GM12873 (cell line): ENCODE measurements around the gene WIPF3.

Source experiments
- CTCF ChIP-seq: IDR thresholded peaks from 2 replicates; pipeline ENCODE4 v1.5.1; 2012; ENCODE audit warnings: low read depth, mild to moderate bottlenecking, moderate library complexity, low read length, control low read depth; ENCODE audit not compliant: insufficient read depth; ENCODE audit errors: missing control alignments

The WIPF3 gene

GRCh38 chr7:29898301-29898700 is 92.0 kb downstream of the WIPF3 start:
- no peak for TF ChIP-seq CTCF

GRCh38 chr7:29900745-29901144 is 94.4 kb downstream of the WIPF3 start:
- TF ChIP-seq CTCF, result no peak

DNA sequence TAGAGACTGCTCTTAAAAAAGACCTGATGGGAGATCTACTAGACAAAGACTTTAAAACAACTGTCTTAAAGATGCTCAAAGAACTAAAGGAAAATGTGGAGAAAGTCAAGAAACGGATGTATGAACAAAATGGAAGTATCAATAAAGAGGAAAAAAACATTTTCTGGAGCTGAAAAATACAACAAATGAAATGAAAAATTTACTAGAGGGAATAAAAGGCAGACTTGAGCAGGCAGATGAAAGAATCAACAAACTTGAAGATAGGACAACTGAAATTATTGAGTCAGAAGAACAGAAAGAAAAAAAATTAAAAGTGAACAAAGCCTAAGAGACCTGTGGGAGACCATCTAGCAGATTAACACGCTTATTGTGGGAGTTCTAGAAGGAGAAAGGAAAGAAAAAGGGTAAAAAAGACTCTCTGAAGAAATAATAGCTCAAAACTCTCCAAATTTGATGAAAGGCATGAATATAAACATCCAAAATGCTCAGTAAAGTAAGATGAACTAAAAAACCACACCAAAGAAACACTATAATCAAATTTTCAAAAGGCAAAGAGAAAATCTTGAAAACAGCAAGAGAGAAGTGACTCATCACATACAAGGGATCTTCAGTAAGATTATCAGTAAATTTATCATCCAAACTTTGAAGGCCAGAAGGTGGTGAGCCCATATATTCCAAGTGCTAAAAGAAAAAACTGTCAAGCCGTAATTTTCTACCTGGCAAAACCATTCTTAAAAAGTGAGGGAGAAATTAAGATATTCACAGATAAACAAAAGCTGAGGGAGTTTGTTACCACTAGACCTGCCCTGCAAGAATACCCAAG is 100.1 kb downstream of the WIPF3 start:
- no peak for TF ChIP-seq CTCF

DNA sequence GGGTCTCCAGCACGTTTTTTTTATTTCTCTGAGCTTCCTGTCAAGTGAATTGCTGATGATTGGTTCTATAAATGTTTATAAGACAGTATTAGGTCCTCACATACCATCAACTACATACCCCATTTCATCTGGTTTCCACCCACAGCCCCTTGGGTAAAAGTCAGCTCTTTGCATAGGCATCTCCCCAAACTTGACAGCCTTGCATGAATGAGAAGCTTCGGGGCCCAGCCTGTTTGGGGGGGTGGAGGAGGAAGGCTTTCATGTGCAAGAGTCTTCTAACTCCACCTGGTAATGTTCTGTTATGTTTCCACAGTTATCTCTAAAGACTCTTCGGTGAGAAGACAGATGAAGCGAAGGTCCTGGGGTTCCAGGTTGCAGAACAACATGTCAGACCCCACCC is 107.9 kb downstream of the WIPF3 start:
- no peak for TF ChIP-seq CTCF

DNA sequence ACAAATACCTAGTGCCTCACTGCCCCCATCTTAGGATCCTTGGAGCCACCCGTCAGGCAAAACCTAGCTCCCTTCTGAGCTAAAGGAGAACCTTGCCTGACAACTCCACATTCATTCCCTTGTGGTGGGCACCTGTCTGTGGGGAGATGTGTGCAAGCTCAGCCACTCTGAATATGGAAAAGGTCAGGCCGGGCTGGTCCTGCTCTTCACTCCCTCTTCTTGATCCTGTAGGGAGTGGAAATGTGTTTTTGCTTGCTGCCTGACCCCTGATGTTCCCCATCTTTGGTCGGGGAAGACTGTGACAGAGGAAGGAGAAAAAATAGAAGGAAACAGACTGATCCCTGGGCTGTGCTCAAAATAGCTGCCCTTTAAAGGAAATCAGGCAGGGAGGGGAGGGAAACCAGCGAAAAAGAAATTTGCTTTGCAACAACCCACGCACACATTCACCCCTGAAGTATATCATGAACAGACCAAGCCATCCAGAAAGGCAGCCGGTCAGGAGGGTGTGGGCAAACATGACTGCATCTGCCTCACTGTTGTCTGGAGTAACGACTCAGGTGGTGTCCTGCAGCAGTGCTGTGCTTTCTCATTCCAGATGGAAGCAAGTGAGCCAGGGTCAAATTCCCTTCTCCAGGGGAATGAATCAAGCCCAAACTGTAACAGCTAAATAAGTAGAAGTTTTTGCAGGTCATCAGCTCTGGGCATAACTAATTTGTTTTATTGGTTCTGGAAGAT is 109.3 kb downstream of the WIPF3 start:
- TF ChIP-seq CTCF, result no peak

DNA sequence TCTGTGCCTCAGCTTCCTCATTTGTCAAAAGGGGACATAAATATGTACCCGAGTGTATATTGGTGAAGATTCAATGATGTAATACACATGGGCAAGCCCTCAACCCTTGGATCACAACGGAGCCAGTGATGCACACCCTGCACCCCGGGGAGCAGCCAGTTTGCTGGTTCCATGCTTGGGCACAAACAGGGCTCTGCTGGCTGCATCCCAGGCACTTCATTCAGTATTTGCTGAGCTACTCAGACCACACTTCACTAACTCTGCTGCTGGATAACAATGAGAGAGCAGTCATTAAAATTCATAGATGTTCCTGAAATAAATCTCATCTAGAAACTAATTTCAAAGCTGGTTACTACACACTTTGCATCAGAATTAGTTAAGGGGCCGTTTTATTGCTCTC is 111.3 kb downstream of the WIPF3 start:
- TF ChIP-seq CTCF, result no peak

GRCh38 chr7:29918850-29919249 is 112.5 kb downstream of the WIPF3 start:
- TF ChIP-seq CTCF, result no peak
